GM12865 (cell line): Measurements from ENCODE around the gene FCN1.

ENCODE experiments used
- DNase-seq: peaks from one replicate; pipeline ENCODE4 v3.0.0; 2010; ENCODE audit warnings: low read depth
- H3K4me3 ChIP-seq: 2 replicates; pipeline ENCODE4 v1.5.1; 2011; ENCODE audit warnings: mild to moderate bottlenecking, low read depth, low read length, control low read depth
- TF ChIP-seq, protein P1 (sequence below): IDR thresholded peaks from 2 replicates; pipeline ENCODE4 v1.5.1; 2011; ENCODE audit warnings: low read length, control low read depth, low read depth, inconsistent platforms; ENCODE audit not compliant: insufficient read depth; ENCODE audit errors: missing control alignments

FCN1 gene

DNA sequence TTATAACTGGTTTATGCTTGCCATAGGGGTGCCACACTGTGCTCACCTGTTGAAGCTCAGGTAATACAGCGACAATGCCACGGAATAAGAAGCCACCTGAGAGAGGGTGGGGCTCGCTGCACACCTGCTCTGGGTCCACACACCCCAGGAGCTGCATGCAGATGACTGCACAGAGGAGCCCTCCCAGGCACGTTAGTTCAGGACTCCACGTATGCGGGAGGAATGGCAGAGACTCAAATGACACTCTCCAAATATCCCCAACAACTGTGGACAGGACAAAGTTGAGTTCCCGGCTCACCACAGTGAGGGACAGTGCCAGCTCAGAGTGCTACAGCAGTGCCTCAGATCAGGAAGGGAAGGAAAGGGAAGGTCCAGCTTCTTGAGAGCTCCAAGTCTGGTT lies 5.8 kb upstream of the FCN1 start:
- DNase-seq = no peak
- no peak overlapping the region for H3K4me3 ChIP-seq
- TF ChIP-seq, protein P1, sequence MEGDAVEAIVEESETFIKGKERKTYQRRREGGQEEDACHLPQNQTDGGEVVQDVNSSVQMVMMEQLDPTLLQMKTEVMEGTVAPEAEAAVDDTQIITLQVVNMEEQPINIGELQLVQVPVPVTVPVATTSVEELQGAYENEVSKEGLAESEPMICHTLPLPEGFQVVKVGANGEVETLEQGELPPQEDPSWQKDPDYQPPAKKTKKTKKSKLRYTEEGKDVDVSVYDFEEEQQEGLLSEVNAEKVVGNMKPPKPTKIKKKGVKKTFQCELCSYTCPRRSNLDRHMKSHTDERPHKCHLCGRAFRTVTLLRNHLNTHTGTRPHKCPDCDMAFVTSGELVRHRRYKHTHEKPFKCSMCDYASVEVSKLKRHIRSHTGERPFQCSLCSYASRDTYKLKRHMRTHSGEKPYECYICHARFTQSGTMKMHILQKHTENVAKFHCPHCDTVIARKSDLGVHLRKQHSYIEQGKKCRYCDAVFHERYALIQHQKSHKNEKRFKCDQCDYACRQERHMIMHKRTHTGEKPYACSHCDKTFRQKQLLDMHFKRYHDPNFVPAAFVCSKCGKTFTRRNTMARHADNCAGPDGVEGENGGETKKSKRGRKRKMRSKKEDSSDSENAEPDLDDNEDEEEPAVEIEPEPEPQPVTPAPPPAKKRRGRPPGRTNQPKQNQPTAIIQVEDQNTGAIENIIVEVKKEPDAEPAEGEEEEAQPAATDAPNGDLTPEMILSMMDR = no peak

DNA sequence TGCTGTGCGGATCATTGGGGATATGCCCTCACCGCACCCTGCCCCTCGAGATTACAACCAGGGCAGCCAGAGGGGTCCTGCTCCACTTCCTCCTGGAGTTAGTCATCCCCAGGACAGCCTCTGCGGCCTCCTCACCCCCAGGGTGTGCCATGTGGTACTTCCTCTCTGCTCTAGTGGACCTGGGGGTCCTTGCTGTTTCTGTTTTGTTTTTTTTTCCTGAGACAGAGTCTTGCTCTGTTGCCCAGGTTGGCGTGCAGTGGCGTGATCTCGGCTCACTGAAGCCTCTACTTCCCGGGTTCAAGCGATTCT lies 5.2 kb upstream of the FCN1 start:
- TF ChIP-seq, protein P1 = no peak
- H3K4me3 ChIP-seq = no peak overlapping the region
- no peak for DNase-seq

DNA sequence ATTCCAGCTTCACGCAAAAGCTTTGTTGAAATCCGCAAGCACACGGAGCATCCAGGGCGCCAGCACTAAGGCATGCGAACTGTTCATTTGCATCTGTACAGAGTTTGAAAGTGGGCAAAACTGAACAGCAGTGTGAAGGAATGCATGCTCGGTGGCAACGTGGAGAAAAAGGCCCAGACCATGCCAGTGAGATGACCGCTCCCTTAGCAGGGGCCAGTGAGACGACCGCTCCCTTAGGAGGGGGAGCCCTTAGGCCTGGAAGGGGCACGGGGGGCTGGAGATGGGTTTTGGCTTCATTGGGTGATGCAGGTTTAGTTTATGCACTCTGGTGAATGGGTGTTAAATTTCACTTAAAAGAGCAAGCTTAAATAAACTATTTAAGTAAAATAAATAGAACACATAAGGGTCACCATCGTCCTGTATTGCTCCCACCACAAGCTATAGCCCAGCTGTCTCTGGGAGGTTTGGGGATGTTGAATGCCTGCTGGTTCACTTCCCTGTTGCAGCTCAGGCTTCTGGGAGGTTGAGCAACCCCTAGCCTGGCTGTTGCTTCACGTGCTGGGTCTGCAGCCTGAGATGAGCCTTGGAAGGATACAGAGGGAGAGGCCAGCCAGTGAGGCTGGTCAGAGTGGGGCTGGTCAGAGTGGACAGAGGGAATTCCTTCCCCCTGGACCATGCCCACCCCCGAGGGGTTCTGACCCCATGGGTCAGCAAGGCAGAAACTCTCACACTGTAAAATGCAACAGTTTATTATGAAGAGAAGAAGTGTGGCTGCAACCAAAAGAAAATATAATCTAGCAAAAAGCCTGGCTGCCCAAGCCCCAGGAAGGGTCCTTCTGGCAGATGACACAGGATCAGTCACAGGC lies 4.6 kb upstream of the FCN1 start:
- H3K4me3 ChIP-seq = no peak overlapping the region
- no peak for DNase-seq
- TF ChIP-seq, protein P1 = no peak

DNA sequence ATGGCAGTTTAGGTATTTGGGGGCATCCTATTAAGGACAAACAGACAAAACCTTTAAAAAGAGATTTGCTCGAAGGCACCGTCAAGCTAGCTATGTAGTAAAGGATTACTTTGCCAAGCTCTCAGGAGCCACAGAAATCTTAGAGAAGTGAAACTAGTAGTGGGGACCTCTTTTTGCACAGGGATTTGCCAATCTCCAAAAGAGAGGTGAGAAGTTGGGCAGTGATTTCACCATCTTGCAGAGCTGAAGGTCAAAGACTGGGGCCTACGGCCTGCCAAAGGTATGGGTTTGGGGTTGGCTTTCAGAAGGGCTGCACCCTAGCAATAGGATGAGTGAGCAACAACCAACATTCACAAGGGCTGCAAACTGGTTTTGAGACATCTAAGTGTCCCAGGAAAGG lies 1.6 kb upstream of the FCN1 start:
- DNase-seq = no peak
- no peak overlapping the region for H3K4me3 ChIP-seq
- TF ChIP-seq, protein P1 = no peak

DNA sequence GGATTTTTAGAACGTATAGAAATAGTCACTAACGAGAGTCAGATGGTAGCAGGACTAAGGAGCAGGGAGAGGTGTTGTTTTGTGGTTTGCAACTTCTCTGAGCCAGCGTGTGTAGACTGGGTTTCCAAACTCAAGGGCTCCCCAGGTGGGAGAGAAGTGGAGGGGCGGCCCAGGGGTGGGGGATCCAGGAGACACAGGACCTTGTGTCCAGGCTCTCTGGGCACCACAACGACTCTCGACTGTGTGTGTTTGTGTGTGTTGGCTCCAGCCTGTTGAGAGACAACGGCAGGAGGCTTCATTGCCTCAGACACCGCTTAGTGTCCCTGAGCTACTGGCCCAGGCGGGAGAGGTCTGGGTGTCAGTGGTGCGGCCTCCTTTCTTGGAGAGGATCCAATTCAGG lies 934 bp upstream of the FCN1 start:
- DNase-seq = no peak
- TF ChIP-seq, protein P1 = no peak
- H3K4me3 ChIP-seq = no peak overlapping the region

DNA sequence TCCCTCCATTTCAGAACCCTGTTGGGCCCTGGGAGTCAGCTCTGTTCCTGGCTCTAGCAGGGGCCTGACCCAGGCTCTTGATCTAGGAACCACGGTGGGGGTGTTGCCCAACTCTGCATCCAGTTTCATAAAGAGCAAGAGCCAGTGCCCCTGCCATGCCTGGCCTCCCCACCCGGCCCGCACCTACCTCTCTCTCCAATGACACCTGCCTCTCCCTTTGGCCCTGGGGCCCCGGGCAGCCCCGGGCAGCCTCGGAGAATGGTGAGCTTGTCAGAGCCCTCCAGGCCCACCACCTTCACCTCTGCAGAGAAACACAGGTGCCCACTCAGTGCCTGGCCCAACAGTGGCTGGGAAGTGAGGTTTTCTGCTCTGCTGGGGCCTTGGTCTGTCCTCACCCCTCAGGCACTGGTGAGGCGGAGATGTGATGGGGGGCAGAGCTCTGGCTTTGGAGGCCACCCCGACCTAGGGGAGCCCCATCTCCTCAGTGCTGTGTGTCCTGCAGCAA lies 1.5 kb downstream of the FCN1 start:
- no peak overlapping the region for H3K4me3 ChIP-seq
- TF ChIP-seq, protein P1 = no peak
- no peak for DNase-seq
